Stimulated activated naive CD8-positive, alpha-beta T cell treated with anti-CD3 and anti-CD28 coated beads, Interleukin-15, Interleukin-2, amounts not matched to agents 100 ng/mL and 50 ng/mL, for 24 hours (primary cell): ENCODE results near the gene ARMC8.

Experiments
- H3K27ac Mint-ChIP-seq: one replicate; pipeline ENCODE4 v1.8.0; 2021; ENCODE audit warnings: mild to moderate bottlenecking, mixed read lengths
- H3K27me3 Mint-ChIP-seq: one replicate; pipeline ENCODE4 v1.8.0; 2021; ENCODE audit warnings: mixed read lengths
- H3K36me3 Mint-ChIP-seq: one replicate; pipeline ENCODE4 v1.8.0; 2021; ENCODE audit warnings: low read depth, mixed read lengths
- H3K4me1 Mint-ChIP-seq: one replicate; pipeline ENCODE4 v1.8.0; 2021; ENCODE audit warnings: low read depth, mixed read lengths
- H3K4me3 Mint-ChIP-seq: one replicate; pipeline ENCODE4 v1.8.0; 2021; ENCODE audit warnings: mild to moderate bottlenecking, mixed read lengths
- H3K9me3 Mint-ChIP-seq: one replicate; pipeline ENCODE4 v1.8.0; 2021; ENCODE audit warnings: mixed read lengths

The ARMC8 gene

DNA sequence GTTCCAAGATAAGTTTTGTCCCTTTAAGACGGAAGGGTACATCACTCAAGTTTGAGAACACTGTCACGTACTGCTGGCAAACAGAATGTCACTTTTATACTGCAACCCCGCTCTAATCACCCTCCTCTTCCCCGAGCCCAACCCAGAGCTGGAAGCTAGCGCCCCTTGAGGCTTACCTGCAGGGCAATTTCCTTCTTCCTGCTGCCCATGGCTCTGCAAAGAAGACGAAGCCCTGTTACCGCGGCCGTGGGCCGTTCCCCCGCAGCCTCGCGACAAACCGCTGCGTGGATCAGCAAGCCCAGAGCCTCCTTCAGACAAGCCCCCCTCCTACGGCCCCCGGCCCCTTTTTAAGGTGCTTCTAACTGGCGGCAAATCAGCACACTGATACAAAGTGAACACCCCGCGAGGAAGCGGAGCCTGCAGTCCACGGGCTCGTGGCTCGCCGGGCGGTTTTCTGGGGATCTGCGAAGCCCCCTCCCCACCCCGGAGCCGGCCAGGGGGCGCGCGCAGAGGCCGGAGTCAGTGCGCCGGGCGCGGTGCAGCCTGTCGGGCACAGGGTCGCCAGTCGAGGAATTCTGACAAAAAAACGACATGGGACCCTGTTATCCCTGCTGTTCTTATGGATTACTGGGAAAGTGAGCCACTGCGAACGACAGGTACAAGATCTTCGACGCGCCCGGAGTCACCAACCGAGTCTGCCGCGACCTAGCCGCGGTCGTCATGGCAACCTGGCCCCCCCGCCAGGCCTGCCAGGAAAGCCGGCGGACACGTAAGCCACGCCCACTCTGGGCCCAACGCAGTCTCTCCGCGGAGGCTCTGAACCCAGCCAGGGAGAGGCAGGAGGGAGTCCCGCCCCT lies 142.3 kb downstream of the ARMC8 start, which contains the start of gene NME9:
Gene NME9 (minus strand): TSS at position 725 of the 857 bp plus-strand sequence. CDS start 516 bp downstream, at position 209.
- peak within 1 kb of the TSS; percentile 84 for H3K4me3 Mint-ChIP-seq

DNA sequence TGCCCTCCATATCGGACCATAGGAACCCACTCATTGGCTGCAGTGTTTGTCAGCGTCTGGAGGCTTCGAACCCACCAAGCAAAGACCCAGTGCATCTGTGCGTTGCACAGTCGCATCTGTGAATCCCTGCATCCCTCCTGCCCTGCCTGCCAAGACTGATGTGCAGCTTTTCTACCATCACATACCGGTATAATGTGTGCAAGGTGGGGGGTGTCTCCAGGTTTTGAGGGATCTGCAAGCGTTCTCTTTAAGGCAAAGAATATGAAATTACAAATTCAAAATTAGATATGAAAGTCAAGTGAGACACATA lies 142.8 kb downstream of the ARMC8 start:
- no peaks in the 10 kb centered on the region for H3K9me3 Mint-ChIP-seq
- peak overlapping the region; percentile 84 for H3K4me3 Mint-ChIP-seq
- H3K27ac Mint-ChIP-seq = no peak overlapping the region
- no peaks in the 10 kb centered on the region for H3K27me3 Mint-ChIP-seq
- peaks cover 41% of the 10 kb centered on the region for H3K4me1 Mint-ChIP-seq
- H3K36me3 Mint-ChIP-seq = no peaks in the 10 kb centered on the region

More for the DNA sequence above, 142.3 kb downstream of the ARMC8 start, which contains the start of gene NME9:
- Mint-ChIP-seq H3K27me3 (no peaks in the 10 kb centered on the region), H3K9me3 (no peaks in the 10 kb centered on the region), H3K27ac (no peak within 1 kb of the TSS), H3K36me3 (no peaks in the 10 kb centered on the region), H3K4me1 (peaks cover 42% of the 10 kb centered on the region)

DNA sequence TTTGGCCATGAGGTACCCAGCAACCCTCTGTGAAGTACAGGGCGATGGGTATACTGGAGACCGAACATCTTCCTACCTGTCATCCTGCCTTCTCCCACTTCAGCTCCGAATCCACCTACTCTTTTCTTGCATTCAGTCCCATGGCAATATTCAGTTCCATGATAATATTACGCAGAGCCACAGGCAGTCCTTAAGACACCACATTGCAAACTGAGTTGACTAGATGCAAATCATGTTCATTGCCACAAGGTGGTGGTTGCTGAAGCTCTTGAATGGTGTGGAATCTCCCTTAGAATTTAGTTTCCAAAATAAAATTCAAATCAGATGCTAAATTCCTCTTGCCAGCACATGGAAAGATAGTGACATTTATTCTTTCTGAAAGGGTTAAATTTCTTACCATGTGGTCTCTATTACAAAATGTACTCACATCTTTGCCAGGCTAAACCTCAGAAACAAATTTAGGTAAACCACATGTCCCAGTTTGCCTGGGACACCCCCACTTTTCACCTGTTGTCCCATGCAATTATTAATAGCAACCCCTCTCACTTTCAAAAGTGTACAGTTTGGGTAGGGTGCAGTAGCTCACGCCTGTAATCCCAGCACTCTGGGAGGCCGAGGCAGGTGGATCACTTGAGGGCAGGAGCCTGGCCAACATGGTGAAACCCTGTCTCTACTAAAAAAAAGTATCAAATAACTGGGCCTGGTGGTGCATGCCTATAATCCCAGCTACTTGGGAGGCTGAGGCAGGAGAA lies 144.2 kb downstream of the ARMC8 start:
- no peak overlapping the region for H3K4me3 Mint-ChIP-seq
- no peaks in the 10 kb centered on the region for H3K27me3 Mint-ChIP-seq
- no peaks in the 10 kb centered on the region for H3K36me3 Mint-ChIP-seq
- H3K4me1 Mint-ChIP-seq = peaks cover 41% of the 10 kb centered on the region
- H3K27ac Mint-ChIP-seq = no peak overlapping the region
- H3K9me3 Mint-ChIP-seq = no peaks in the 10 kb centered on the region

DNA sequence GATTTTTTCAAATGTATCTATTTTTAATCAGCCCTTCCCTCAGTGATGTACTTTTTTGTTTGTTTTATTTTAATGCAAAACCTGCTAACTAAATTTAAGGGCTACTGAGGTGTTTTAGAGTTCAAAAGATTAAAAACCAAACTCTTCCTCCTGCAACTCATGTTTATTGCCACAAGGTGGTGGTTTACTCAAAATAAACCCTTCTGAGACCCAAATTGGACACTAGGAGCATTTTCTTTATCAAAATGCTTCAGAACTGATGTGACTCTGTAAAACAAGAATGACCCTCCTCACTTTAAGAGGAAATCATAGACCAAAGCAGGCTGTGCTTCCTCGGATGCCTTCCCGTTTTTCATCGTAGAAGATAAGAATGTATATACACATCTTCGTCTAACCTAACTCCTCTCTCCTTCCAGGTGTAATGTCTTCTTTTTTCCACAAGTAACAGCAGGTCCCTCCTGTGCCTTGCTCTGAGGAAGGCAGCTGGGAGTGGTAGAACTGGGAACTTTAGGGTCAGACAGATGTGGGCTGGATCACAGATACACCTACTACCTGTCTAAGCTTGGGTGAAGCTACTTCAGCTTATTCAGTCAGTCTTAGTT lies 145.5 kb downstream of the ARMC8 start:
- H3K27ac Mint-ChIP-seq = no peak overlapping the region
- H3K36me3 Mint-ChIP-seq = no peaks in the 10 kb centered on the region
- H3K4me3 Mint-ChIP-seq = no peak overlapping the region
- H3K27me3 Mint-ChIP-seq = peaks cover 2% of the 10 kb centered on the region
- peaks cover 41% of the 10 kb centered on the region for H3K4me1 Mint-ChIP-seq
- no peaks in the 10 kb centered on the region for H3K9me3 Mint-ChIP-seq

DNA sequence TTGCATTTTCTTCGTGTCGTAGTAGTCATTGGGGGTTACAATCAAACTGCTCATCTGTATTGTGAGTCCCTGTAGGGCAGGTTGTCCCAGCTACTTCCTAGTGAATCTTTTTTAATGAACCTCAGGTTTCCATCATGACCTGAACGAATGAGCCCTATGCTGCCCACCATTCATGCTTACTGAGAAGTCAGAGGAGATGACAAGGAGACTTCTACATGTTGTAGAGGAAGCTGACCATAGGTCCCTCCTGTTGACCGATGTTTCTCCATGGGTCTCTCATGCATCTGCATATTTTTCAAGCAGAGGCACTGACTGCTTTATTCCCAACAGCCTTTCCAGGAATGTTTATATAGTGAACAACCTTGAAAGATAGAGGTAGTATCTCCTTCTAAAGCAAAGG lies 147.5 kb downstream of the ARMC8 start:
- H3K27me3 Mint-ChIP-seq = peaks cover 3% of the 10 kb centered on the region
- no peak overlapping the region for H3K27ac Mint-ChIP-seq
- no peaks in the 10 kb centered on the region for H3K9me3 Mint-ChIP-seq
- H3K36me3 Mint-ChIP-seq = no peaks in the 10 kb centered on the region
- H3K4me3 Mint-ChIP-seq = no peak overlapping the region
- H3K4me1 Mint-ChIP-seq = peaks cover 23% of the 10 kb centered on the region

DNA sequence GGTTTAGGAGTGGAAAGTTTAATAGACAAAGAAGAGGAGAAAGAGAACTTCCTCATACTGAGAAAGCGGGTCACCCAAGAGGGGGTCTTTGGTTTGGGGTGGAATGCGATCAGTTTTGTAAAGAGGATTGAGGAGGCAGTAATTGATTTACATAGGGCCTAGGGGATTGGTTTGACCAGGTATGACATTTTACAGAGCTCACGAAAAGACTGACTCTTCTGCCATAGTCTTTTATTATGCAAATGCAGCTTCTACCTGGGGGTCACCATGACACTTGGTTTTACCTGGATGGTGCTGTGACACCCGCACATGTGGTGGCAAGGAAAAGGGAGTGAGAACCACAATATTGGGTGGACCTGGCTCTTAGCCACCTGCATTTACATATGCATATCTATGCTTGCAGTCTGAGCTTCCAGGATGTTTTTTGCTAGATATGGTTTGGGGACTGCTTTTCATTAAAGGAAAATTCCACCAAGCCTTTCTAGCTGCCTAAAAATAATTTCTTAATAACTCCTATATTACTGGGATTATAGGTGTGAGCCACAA lies 149.4 kb downstream of the ARMC8 start:
- peaks cover 3% of the 10 kb centered on the region for H3K27me3 Mint-ChIP-seq
- H3K4me3 Mint-ChIP-seq = no peak overlapping the region
- H3K36me3 Mint-ChIP-seq = no peaks in the 10 kb centered on the region
- no peaks in the 10 kb centered on the region for H3K9me3 Mint-ChIP-seq
- H3K27ac Mint-ChIP-seq = no peak overlapping the region
- H3K4me1 Mint-ChIP-seq = peaks cover 4% of the 10 kb centered on the region

DNA sequence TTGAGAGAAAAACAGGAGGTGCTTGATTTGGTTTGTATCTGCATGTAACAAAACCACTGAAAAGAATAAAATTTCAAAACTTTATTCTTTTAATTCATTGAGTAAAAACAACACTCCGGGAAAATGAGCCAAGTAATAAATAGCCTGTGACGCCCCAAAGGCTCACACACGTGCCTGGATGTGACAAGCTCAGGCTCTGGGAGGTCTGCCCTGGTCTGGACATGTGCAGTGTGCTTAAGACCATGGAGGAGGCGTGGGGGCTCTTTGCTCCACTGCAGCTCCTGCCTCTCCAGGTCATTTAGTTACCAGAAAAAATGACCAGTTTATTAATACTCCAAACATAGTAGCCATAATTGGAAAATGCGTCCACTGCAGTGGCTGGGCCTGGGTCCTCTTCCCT lies 151.1 kb downstream of the ARMC8 start:
- Mint-ChIP-seq H3K9me3 (no peaks in the 10 kb centered on the region), H3K27me3 (peaks cover 7% of the 10 kb centered on the region), H3K4me1 (no peaks in the 10 kb centered on the region), H3K27ac (no peak overlapping the region), H3K36me3 (no peaks in the 10 kb centered on the region), H3K4me3 (no peak overlapping the region)

DNA sequence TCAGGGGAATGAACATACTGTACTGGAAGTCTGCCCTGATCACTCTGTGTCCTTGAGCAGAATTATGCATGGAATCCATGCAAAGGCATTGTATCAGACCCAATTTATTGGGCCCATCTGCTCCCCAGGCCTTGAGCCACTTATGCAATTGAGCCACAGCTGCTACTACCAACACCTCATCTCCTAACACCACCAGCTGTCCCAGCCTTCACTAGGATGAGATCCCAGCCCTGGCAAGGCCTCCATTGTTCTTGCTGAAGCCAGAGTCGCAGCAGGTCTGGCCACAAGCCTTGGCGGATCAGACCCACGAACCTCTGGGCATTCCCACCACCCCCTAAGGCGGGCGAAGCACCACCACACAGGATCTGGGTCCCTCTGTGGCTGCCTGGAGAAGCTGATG lies 151.7 kb downstream of the ARMC8 start:
- peaks cover 11% of the 10 kb centered on the region for H3K27me3 Mint-ChIP-seq
- no peak overlapping the region for H3K4me3 Mint-ChIP-seq
- H3K27ac Mint-ChIP-seq = no peak overlapping the region
- H3K36me3 Mint-ChIP-seq = no peaks in the 10 kb centered on the region
- no peaks in the 10 kb centered on the region for H3K4me1 Mint-ChIP-seq
- no peaks in the 10 kb centered on the region for H3K9me3 Mint-ChIP-seq

DNA sequence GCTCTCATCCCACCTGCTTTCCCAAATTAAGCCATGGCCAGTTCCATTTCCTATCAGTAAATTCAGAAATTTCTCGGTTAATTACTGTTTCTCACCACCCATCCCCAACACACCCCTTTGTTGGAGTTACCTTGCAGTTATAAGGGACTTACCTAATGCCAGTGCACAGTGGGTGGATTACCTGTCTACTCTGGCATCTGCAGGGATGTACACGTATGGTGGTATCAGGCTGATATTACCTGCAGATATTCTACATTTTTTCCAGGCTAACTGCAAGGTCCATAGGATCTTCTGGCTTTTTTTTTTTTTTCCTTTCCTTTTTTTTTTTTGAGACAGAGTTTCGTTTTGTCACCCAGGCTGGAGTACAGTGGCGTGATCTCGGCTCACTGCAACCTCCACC lies 153.4 kb downstream of the ARMC8 start:
- H3K4me3 Mint-ChIP-seq = no peak overlapping the region
- H3K9me3 Mint-ChIP-seq = no peaks in the 10 kb centered on the region
- H3K36me3 Mint-ChIP-seq = no peaks in the 10 kb centered on the region
- no peaks in the 10 kb centered on the region for H3K4me1 Mint-ChIP-seq
- peaks cover 11% of the 10 kb centered on the region for H3K27me3 Mint-ChIP-seq
- no peak overlapping the region for H3K27ac Mint-ChIP-seq

DNA sequence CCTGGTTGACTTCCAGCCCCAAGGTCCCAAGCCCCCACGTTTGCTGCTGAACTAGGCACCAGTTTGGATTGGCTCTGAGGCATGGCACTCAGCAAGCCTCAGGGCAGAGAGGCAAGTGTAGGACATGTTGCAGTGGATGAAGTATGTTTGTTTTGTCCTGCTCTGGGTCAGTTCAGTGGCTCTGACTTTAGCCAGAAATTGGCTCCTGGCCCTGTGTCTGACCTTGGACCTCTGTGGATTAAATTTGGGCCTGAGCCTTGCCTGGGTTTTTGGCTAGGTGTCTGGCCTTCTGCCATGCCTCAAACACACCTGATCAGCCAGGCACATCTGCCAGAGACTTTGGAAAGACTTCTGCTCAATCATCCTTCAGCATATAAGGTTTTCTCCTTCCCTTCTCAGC lies 157.7 kb downstream of the ARMC8 start:
- H3K36me3 Mint-ChIP-seq = no peaks in the 10 kb centered on the region
- peaks cover 7% of the 10 kb centered on the region for H3K4me1 Mint-ChIP-seq
- peaks cover 35% of the 10 kb centered on the region for H3K27me3 Mint-ChIP-seq
- no peaks in the 10 kb centered on the region for H3K9me3 Mint-ChIP-seq
- H3K27ac Mint-ChIP-seq = no peak overlapping the region
- no peak overlapping the region for H3K4me3 Mint-ChIP-seq
